Nephron progenitor cell (in vitro differentiated cells): ENCODE measurements around the gene AADACL2.

Source experiments
- DNase-seq: peaks from one replicate; pipeline ENCODE4 v3.0.0; 2021
- H3K27ac Mint-ChIP-seq: 2 replicates; pipeline ENCODE4 v1.8.0; 2021; ENCODE audit warnings: mild to moderate bottlenecking, moderate library complexity, mixed read lengths
- H3K27me3 Mint-ChIP-seq: 2 replicates; pipeline ENCODE4 v1.8.0; 2021; ENCODE audit warnings: mild to moderate bottlenecking, low read depth, mixed read lengths; ENCODE audit not compliant: poor library complexity
- H3K36me3 Mint-ChIP-seq: 2 replicates; pipeline ENCODE4 v1.8.0; 2021; ENCODE audit warnings: low read depth, mixed read lengths
- H3K4me1 Mint-ChIP-seq: 2 replicates; pipeline ENCODE4 v1.8.0; 2021; ENCODE audit warnings: mixed read lengths
- H3K4me3 Mint-ChIP-seq: 2 replicates; pipeline ENCODE4 v1.8.0; 2021; ENCODE audit warnings: mild to moderate bottlenecking, moderate library complexity, mixed read lengths
- H3K9me3 Mint-ChIP-seq: 2 replicates; pipeline ENCODE4 v1.8.0; 2021; ENCODE audit warnings: mild to moderate bottlenecking, moderate library complexity, mixed read lengths
- CTCF ChIP-seq: fragments of 200-600 bp; sonication (generic); IDR thresholded peaks from 2 replicates; pipeline ENCODE4 v1.5.0; 2021; ENCODE audit warnings: antibody characterized with exemption

Gene AADACL2

DNA sequence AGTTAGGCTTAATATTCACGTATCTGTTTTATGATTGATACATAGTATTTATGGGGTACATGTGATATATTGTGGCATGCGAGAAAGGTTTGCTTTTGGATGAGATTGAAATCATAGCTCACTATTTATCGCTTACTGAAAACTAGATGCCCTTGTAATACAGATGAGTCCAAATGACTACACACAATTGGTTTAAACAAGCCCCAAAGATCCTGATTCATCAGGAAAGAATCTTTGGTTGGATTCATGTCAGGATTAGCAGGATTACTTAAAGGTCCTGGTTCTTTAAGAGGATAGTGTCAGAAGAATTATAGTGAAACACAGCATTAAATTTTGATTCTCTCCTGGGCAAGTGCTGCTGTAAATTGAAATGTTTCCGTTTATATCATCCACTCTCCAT, 61.5 kb downstream of the AADACL2 start:
- H3K9me3 Mint-ChIP-seq, result peaks cover 5% of the 10 kb centered on the region
- no peak for DNase-seq
- H3K36me3 Mint-ChIP-seq, result no peaks in the 10 kb centered on the region
- H3K4me3 Mint-ChIP-seq, result no peak overlapping the region
- no peak for TF ChIP-seq CTCF
- H3K27me3 Mint-ChIP-seq, result no peaks in the 10 kb centered on the region
- H3K27ac Mint-ChIP-seq, result peak overlapping the region; percentile 23
- no peaks in the 10 kb centered on the region for H3K4me1 Mint-ChIP-seq

DNA sequence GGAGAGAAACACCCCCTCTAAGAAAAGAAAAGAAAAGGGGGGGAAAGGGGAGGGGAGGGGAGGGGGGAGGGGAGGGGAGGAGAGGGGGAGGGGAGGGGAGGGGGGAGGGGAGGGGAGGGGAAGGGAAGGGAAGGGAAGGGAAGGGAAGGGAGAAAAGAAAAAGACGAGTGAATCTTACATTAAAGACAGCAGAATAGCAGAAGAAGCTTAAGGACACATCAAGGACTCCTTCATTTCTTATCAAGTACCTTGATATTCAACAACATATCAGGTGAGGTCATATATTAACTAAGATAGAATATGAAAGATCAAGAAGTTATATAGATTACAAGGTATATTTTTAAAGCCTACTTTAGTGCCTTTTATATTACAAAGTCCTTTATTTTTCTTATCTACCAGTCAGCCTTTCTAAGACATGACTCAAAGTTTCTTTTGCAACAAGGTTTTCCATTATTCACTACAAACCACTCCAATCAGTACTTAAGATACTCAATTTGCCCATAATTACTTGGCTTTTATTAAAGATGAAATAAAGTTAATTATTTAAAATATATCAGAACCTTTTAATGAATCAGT, 62.5 kb downstream of the AADACL2 start:
- no peak for DNase-seq
- Mint-ChIP-seq H3K4me3 (no peak overlapping the region), H3K27ac (no peak overlapping the region), H3K9me3 (no peaks in the 10 kb centered on the region), H3K36me3 (no peaks in the 10 kb centered on the region), H3K27me3 (no peaks in the 10 kb centered on the region), H3K4me1 (no peaks in the 10 kb centered on the region)
- no peak for TF ChIP-seq CTCF

DNA sequence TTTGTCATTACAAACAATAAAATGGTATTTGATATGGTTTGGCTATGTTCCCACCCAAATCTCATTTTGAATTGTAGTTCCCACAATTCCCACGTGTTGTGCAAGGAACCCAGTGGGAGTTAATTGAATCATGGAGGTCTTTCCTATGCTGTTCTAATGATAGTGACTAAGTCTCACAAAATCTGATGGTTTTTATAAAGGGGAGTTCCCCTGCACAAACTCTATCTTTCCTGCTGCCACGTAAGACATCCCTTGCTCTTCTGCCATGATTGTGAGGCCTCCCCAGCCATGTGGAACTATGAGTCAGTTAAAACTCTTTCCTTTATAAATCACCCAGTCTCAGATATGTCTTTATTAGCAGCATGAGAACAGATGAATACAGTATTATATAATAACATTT, 64.7 kb downstream of the AADACL2 start:
- Mint-ChIP-seq H3K4me3 (no peak overlapping the region), H3K4me1 (no peaks in the 10 kb centered on the region), H3K36me3 (no peaks in the 10 kb centered on the region), H3K27ac (no peak overlapping the region), H3K27me3 (no peaks in the 10 kb centered on the region), H3K9me3 (no peaks in the 10 kb centered on the region)
- TF ChIP-seq CTCF, result no peak
- DNase-seq, result no peak

DNA sequence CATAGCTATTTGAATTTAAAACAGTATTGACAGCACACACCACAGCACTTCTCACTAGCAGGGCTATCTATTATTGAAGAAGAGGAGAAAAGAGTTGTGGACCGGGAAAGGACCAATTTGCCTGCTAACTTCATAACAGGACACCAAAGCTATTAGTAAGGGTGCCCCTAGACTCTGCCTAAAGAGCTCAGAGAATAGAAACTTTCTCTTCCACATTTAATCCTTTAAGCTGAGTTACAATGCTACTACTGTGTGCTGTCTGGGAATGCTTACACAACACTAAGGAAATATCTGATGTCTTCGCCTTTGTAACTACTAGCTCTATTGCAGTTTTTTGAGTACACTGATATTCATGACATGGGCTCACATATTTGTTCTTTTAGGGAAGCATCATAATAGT, 66.7 kb downstream of the AADACL2 start:
- H3K27me3 Mint-ChIP-seq, result no peaks in the 10 kb centered on the region
- no peak for DNase-seq
- no peak overlapping the region for H3K4me3 Mint-ChIP-seq

GRCh38 chr3:151804267-151804666, 70.5 kb downstream of the AADACL2 start:
- peaks cover 23% of the 10 kb centered on the region for H3K9me3 Mint-ChIP-seq

More for the DNA sequence above, 66.7 kb downstream of the AADACL2 start:
- no peak for TF ChIP-seq CTCF
- H3K36me3 Mint-ChIP-seq, result no peaks in the 10 kb centered on the region
- no peaks in the 10 kb centered on the region for H3K9me3 Mint-ChIP-seq
- no peaks in the 10 kb centered on the region for H3K4me1 Mint-ChIP-seq
- no peak overlapping the region for H3K27ac Mint-ChIP-seq

More at GRCh38 chr3:151804267-151804666, 70.5 kb downstream of the AADACL2 start:
- H3K4me1 Mint-ChIP-seq, result peaks cover 10% of the 10 kb centered on the region
- H3K27me3 Mint-ChIP-seq, result peaks cover 3% of the 10 kb centered on the region
- no peak for DNase-seq
- no peaks in the 10 kb centered on the region for H3K36me3 Mint-ChIP-seq
- no peak overlapping the region for H3K27ac Mint-ChIP-seq
- TF ChIP-seq CTCF, result no peak
- no peak overlapping the region for H3K4me3 Mint-ChIP-seq
